T-helper 2 cell treated with Interferon-gamma antibody and Interleukin-4, amounts not matched to agents 100 ng/mL and 5 ng/mL, for 36 hours (primary cell): Measurements from ENCODE around the gene PRDM12. TPM values are rescaled to one million over a fixed set of nuclear protein-coding genes. Genes with fewer than 3 reads are reported as not detected.

Experiments used
- intact Hi-C: fragments of 100-400 bp; cut with micrococcal nuclease; formaldehyde crosslinking; loops from one replicate; pipeline ENCODE4 v1.15.1; 2023
- total RNA-seq: library from RNA; stranded (reverse); gene quantifications from 2 replicates; pipeline ENCODE4 v1.2.3, GENCODE V29; 2022

PRDM12 gene
- total RNA-seq, 1 donor from 2014 or later = not detected

GRCh38 chr9:130713286-130713960, 49.0 kb downstream of the PRDM12 start:
- intact Hi-C loops = loop anchor here (10.0 kb wide), 1 partner anchor 121 kb away; the partner anchor contains the start of gene ABL1

GRCh38 chr9:130714586-130715110, 50.3 kb downstream of the PRDM12 start:
- intact Hi-C loops = loop anchor here (10.0 kb wide), 1 partner anchor 120 kb away; the partner anchor contains the start of gene ABL1

- intact Hi-C loops = loop anchor here (10.0 kb wide), 1 partner anchor 120 kb away; the partner anchor contains the start of gene ABL1
These were observed 50.9 kb downstream of the PRDM12 start for GRCh38 chr9:130715270-130715669.

- intact Hi-C loops = loop anchor here (10.0 kb wide), 1 partner anchor 116 kb away; the partner anchor contains the start of gene ABL1
These were observed 54.2 kb downstream of the PRDM12 start for GRCh38 chr9:130718562-130718961.

- intact Hi-C loops = no loop called here
These were observed 56.4 kb downstream of the PRDM12 start for GRCh38 chr9:130720762-130721161.

GRCh38 chr9:130728721-130729120, 64.3 kb downstream of the PRDM12 start:
- intact Hi-C loops = no loop called here

GRCh38 chr9:130729145-130729544, 64.8 kb downstream of the PRDM12 start:
- intact Hi-C loops = no loop called here

GRCh38 chr9:130731355-130731754, 67.0 kb downstream of the PRDM12 start:
- intact Hi-C loops = no loop called here

- intact Hi-C loops = no loop called here
These were observed 67.7 kb downstream of the PRDM12 start for GRCh38 chr9:130732136-130732535.

Other genes with a start within 250 kb of the PRDM12 start
- 1.9 and 2.1 TPM in 2 replicates for gene ASS1, start 219.6 kb upstream of the PRDM12 start, total RNA-seq
- 39.1 and 40.8 TPM in 2 replicates for gene FUBP3, start 85.0 kb upstream of the PRDM12 start, total RNA-seq
- 72.8 and 74.1 TPM in 2 replicates for gene EXOSC2, start 29.2 kb downstream of the PRDM12 start, total RNA-seq
- 31.9 and 35.4 TPM in 2 replicates for gene ABL1, start 170.7 kb downstream of the PRDM12 start, total RNA-seq
- not detected in 2 replicates for gene QRFP, start 232.2 kb downstream of the PRDM12 start, total RNA-seq